Small intestine (tissue), 7 donors: Measurements from ENCODE around the gene TCF7L2. TPM values are rescaled to one million over a fixed set of nuclear protein-coding genes. Genes with fewer than 3 reads are reported as not detected.

ENCODE experiments used
- DNase-seq, 2 donors: peaks; one replicate each; pipeline versions ENCODE4 v3.0.0 to v3.0.0-alpha.2; 2013
- FAIRE-seq: peaks from 2 replicates; lab custom pipeline; 2012; peaks lifted over from hg19 to GRCh38; lab: Jason Lieb, UNC
- H3K27ac ChIP-seq, 3 donors: one replicate each; pipeline ENCODE4 v1.5.1; 2013; ENCODE audit warnings: low read length in 2 of 3, mild to moderate bottlenecking in 2 of 3, control low read depth in 1 of 3, inconsistent platforms in 1 of 3, low read depth in 1 of 3, moderate library complexity in 1 of 3
- H3K27me3 ChIP-seq, 3 donors: one replicate each; pipeline ENCODE4 v1.6.1; 2013; ENCODE audit warnings: low read length in 3 of 3, inconsistent platforms in 1 of 3; ENCODE audit not compliant: control insufficient read depth in 3 of 3, insufficient read depth in 3 of 3
- H3K36me3 ChIP-seq, 3 donors: one replicate each; pipeline ENCODE4 v1.6.1; 2013; ENCODE audit warnings: low read length in 3 of 3, inconsistent platforms in 1 of 3, low read depth in 1 of 3, mild to moderate bottlenecking in 1 of 3, moderate library complexity in 1 of 3; ENCODE audit not compliant: control insufficient read depth in 3 of 3, insufficient read depth in 2 of 3
- H3K4me1 ChIP-seq, 3 donors: one replicate each; pipeline ENCODE4 v1.6.1; 2013; ENCODE audit warnings: low read length in 2 of 3, inconsistent platforms in 1 of 3, low read depth in 1 of 3, mild to moderate bottlenecking in 1 of 3, moderate library complexity in 1 of 3; ENCODE audit not compliant: control insufficient read depth in 3 of 3, insufficient read depth in 2 of 3
- H3K4me3 ChIP-seq, 3 donors: one replicate each; pipeline ENCODE4 v1.5.1; 2013; ENCODE audit warnings: low read length in 3 of 3, control low read depth in 1 of 3, inconsistent platforms in 1 of 3, low read depth in 1 of 3, mild to moderate bottlenecking in 1 of 3, moderate library complexity in 1 of 3
- H3K9me3 ChIP-seq, 2 donors: one replicate each; pipeline ENCODE4 v1.6.1; 2013; ENCODE audit warnings: low read depth in 1 of 2, low read length in 1 of 2; ENCODE audit not compliant: control insufficient read depth in 2 of 2, insufficient read depth in 1 of 2
- WGBS, 3 donors: extraction: QIAGEN DNeasy Blood & Tissue Kit; methylation state at CpG; one replicate each; pipeline ENCODE4 v1.1.7; 2013; 5-methylcytosine and 5-hydroxymethylcytosine counted together
- polyA plus RNA-seq, 4 donors: library from polyadenylated mRNA; stranded (reverse) in 3 of 4; unstranded in 1 of 4; fragments of 200-250 nt in 3 of 4; fragments of 120-200 nt in 1 of 4; gene quantifications; one replicate each; pipeline versions ENCODE4 v1.2.1 to v1.2.3, GENCODE V29; 2013
- donor health status: healthy with polysubstance abuse.
- donor health status: control.
- donor health status: control.
- donor health status: Bipolar disorder and iron deficiency.
- donor health status: healthy.

TCF7L2 gene
- polyA plus RNA-seq, 4 donors: 13.2 to 50.3 (median 18.8) TPM

GRCh38 chr10:113158183-113158582, 208.1 kb downstream of the TCF7L2 start:
- Histone ChIP-seq H3K27ac (no peak overlapping the region), H3K36me3 (peaks cover 12 to 58% (median 28%) of the 10 kb centered on the region in 3 donors)

GRCh38 chr10:113159563-113159962, 209.5 kb downstream of the TCF7L2 start:
- no peaks in the 10 kb centered on the region for H3K9me3 ChIP-seq
- peaks cover 7 to 53% (median 24%) of the 10 kb centered on the region in 3 donors for H3K36me3 ChIP-seq
- FAIRE-seq: no peak

More at GRCh38 chr10:113158183-113158582, 208.1 kb downstream of the TCF7L2 start:
- no peaks in the 10 kb centered on the region for H3K27me3 ChIP-seq
- 63 to 88% (median 84%) methylated on average over 3 of the region's 3 CpGs for WGBS, 3 donors
- H3K4me3 ChIP-seq: no peak overlapping the region
- DNase-seq (no peak), FAIRE-seq (no peak)
- no peaks in the 10 kb centered on the region for H3K4me1 ChIP-seq
- H3K9me3 ChIP-seq: no peaks in the 10 kb centered on the region

GRCh38 chr10:113160641-113161040, 210.6 kb downstream of the TCF7L2 start:
- Histone ChIP-seq H3K9me3 (no peaks in the 10 kb centered on the region), H3K36me3 (peaks cover 7 to 62% (median 31%) of the 10 kb centered on the region in 3 donors), H3K27me3 (no peaks in the 10 kb centered on the region), H3K27ac (no peak overlapping the region), H3K4me1 (no peaks in the 10 kb centered on the region), H3K4me3 (no peak overlapping the region)
- DNase-seq: no peak
- FAIRE-seq: no peak
- WGBS, 3 donors: 90 to 94% (median 94%) methylated on average over 10 of the region's 10 CpGs

More at GRCh38 chr10:113159563-113159962, 209.5 kb downstream of the TCF7L2 start:
- H3K4me1 ChIP-seq: no peaks in the 10 kb centered on the region
- H3K27ac ChIP-seq: no peak overlapping the region
- no peak for DNase-seq
- H3K27me3 ChIP-seq: no peaks in the 10 kb centered on the region
- 91 to 96% (median 93%) methylated on average over 8 of the region's 8 CpGs for WGBS, 3 donors
- H3K4me3 ChIP-seq: no peak overlapping the region

- Histone ChIP-seq H3K27me3 (no peaks in the 10 kb centered on the region), H3K27ac (no peak overlapping the region), H3K9me3 (no peaks in the 10 kb centered on the region), H3K4me3 (no peak overlapping the region), H3K4me1 (no peaks in the 10 kb centered on the region), H3K36me3 (peaks cover 7 to 60% (median 33%) of the 10 kb centered on the region in 3 donors)
- WGBS, 3 donors: 81 to 93% (median 90%) methylated on average over 6 of the region's 6 CpGs
- FAIRE-seq (no peak), DNase-seq (no peak)
These were observed 211.0 kb downstream of the TCF7L2 start for GRCh38 chr10:113161066-113161465.

- DNase-seq (no peak), FAIRE-seq (no peak)
- 84 to 90% (median 85%) methylated on average over 6 of the region's 6 CpGs for WGBS, 3 donors
- H3K4me3 ChIP-seq: no peak overlapping the region
- no peaks in the 10 kb centered on the region for H3K9me3 ChIP-seq
- H3K36me3 ChIP-seq: peaks cover 3 to 45% (median 30%) of the 10 kb centered on the region in 3 donors
- H3K27me3 ChIP-seq: no peaks in the 10 kb centered on the region
- no peaks in the 10 kb centered on the region for H3K4me1 ChIP-seq
- no peak overlapping the region for H3K27ac ChIP-seq
These were observed 212.9 kb downstream of the TCF7L2 start for GRCh38 chr10:113162960-113163359.

GRCh38 chr10:113165673-113166072, 215.6 kb downstream of the TCF7L2 start:
- H3K9me3 ChIP-seq: no peaks in the 10 kb centered on the region
- H3K4me1 ChIP-seq: no peaks in the 10 kb centered on the region
- FAIRE-seq (no peak), DNase-seq (no peak)
- no peak overlapping the region for H3K27ac ChIP-seq
- H3K4me3 ChIP-seq: no peak overlapping the region
- 83 to 96% (median 94%) methylated on average over 20 of the region's 20 CpGs for WGBS, 3 donors
- peaks cover 2 to 45% (median 21%) of the 10 kb centered on the region in 3 donors for H3K36me3 ChIP-seq
- no peaks in the 10 kb centered on the region for H3K27me3 ChIP-seq

- Histone ChIP-seq H3K27me3 (no peaks in the 10 kb centered on the region), H3K4me3 (no peak overlapping the region), H3K4me1 (no peaks in the 10 kb centered on the region), H3K9me3 (no peaks in the 10 kb centered on the region), H3K36me3 (peaks cover 0 to 35% (median 15%) of the 10 kb centered on the region in 3 donors), H3K27ac (no peak overlapping the region)
- no peak for DNase-seq
- 75 to 87% (median 82%) methylated on average over 5 of the region's 5 CpGs for WGBS, 3 donors
- FAIRE-seq: no peak
These were observed 217.7 kb downstream of the TCF7L2 start for GRCh38 chr10:113167702-113168101.

GRCh38 chr10:113168584-113168983, 218.5 kb downstream of the TCF7L2 start:
- Histone ChIP-seq H3K27ac (no peak overlapping the region), H3K4me3 (no peak overlapping the region), H3K9me3 (no peaks in the 10 kb centered on the region), H3K4me1 (no peaks in the 10 kb centered on the region), H3K27me3 (no peaks in the 10 kb centered on the region), H3K36me3 (peaks cover 0 to 34% (median 15%) of the 10 kb centered on the region in 3 donors)
- no peak for FAIRE-seq
- DNase-seq: no peak
- 69 to 79% (median 76%) methylated on average over 6 of the region's 6 CpGs for WGBS, 3 donors

GRCh38 chr10:113169111-113169510, 219.1 kb downstream of the TCF7L2 start:
- Histone ChIP-seq H3K27me3 (no peaks in the 10 kb centered on the region), H3K4me1 (no peaks in the 10 kb centered on the region), H3K4me3 (no peak overlapping the region), H3K27ac (no peak overlapping the region), H3K36me3 (peaks cover 0 to 31% (median 15%) of the 10 kb centered on the region in 3 donors), H3K9me3 (no peaks in the 10 kb centered on the region)
- 83 to 89% (median 86%) methylated on average over 10 of the region's 10 CpGs for WGBS, 3 donors
- DNase-seq: no peak
- FAIRE-seq: no peak
